GM23338 (cell line): Measurements from ENCODE around the gene ZMYND12.

Experiments
- CREB1 ChIP-seq: fragments of 250-450 bp; sonication (Bioruptor Pico); IDR thresholded peaks from 2 replicates; pipeline ENCODE4 v1.5.0; 2020; ENCODE audit warnings: low read depth, mild to moderate bottlenecking, moderate library complexity
- ETS1 ChIP-seq: IDR thresholded peaks from 2 replicates; pipeline ENCODE4 v1.6.1; 2016; ENCODE audit warnings: antibody characterized with exemption
- EZH2 ChIP-seq: fragments of 200-600 bp; sonication (generic); IDR thresholded peaks from one replicate; pipeline ENCODE4 v1.8.0; 2017; ENCODE audit warnings: antibody characterized with exemption, mild to moderate bottlenecking, low read depth; ENCODE audit not compliant: unreplicated experiment
- EZH2phosphoT487 ChIP-seq: fragments of 200-600 bp; sonication (generic); IDR thresholded peaks from one replicate; pipeline ENCODE4 v1.8.1; 2018; ENCODE audit warnings: antibody characterized with exemption; ENCODE audit not compliant: unreplicated experiment
- JUNB ChIP-seq: IDR thresholded peaks from one replicate; pipeline ENCODE4 v1.6.1; 2016; ENCODE audit warnings: antibody characterized with exemption; ENCODE audit not compliant: unreplicated experiment
- POLR2AphosphoS5 ChIP-seq: IDR thresholded peaks from 2 replicates; pipeline ENCODE4 v1.6.1; 2016; ENCODE audit warnings: antibody characterized with exemption, low read depth
- ZNF114 ChIP-seq: fragments of 250-450 bp; sonication (Bioruptor Pico); IDR thresholded peaks from 2 replicates; pipeline ENCODE4 v1.5.0; 2020; ENCODE audit warnings: mild to moderate bottlenecking, moderate library complexity
- ZNF331 ChIP-seq: fragments of 250-450 bp; sonication (Bioruptor Pico); IDR thresholded peaks from 2 replicates; pipeline ENCODE4 v1.5.0; 2020; ENCODE audit warnings: low read depth, mild to moderate bottlenecking, moderate library complexity
- TF ChIP-seq, protein P1 (sequence below), 2 experiments: fragments of 200-600 bp in 1 of 2; sonication (generic) in 1 of 2; conservative IDR thresholded peaks; 2 replicates each; pipeline versions ENCODE4 v1.5.1 to v1.6.1; 2016 to 2017; ENCODE audit warnings: antibody characterized with exemption in 2 of 2, low read depth in 2 of 2, mild to moderate bottlenecking in 2 of 2, moderate library complexity in 1 of 2
- TF ChIP-seq, protein P2 (sequence below): IDR thresholded peaks from one replicate; pipeline ENCODE4 v1.6.1; 2018; ENCODE audit warnings: antibody characterized with exemption; ENCODE audit not compliant: unreplicated experiment

DNA sequence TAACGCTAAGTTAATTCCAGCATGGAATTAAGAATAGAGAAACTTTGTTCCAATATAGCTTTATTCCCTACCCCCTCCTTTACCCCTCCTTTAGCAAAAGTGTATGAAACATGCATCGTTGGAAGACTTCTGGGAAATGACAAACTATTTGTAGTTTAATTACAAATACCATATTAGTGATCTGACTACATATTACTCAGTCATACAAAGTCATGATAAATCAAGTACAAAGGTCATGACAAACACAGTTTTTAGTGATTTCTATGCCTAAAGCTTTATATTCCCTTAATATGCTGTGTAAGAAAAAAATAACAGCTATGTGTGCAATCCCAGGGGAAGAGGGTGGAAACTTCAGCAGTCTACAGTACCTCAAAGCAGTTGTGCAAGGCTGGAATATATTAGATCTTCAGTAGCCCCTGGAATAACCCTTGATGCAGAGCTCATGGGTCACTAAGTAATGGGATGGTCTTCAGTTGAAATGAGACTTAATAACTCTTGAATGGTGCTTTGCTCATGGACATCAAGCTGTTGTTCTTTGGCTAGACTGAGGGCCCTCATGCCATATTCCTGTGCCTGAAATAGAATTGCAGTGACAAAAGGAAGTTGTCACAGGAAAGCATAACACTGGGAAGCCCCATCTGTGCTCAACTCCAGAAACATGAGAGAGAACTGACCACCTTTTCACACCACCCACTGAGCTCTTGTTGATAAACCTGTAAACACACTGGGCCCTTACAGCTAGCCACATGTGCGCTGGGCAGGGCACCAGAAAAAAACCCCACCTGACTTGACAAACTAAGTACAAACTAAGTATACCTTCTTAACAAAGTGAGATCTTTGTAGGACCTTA is 25.3 kb downstream of the ZMYND12 start:
- TF ChIP-seq, protein P1, sequence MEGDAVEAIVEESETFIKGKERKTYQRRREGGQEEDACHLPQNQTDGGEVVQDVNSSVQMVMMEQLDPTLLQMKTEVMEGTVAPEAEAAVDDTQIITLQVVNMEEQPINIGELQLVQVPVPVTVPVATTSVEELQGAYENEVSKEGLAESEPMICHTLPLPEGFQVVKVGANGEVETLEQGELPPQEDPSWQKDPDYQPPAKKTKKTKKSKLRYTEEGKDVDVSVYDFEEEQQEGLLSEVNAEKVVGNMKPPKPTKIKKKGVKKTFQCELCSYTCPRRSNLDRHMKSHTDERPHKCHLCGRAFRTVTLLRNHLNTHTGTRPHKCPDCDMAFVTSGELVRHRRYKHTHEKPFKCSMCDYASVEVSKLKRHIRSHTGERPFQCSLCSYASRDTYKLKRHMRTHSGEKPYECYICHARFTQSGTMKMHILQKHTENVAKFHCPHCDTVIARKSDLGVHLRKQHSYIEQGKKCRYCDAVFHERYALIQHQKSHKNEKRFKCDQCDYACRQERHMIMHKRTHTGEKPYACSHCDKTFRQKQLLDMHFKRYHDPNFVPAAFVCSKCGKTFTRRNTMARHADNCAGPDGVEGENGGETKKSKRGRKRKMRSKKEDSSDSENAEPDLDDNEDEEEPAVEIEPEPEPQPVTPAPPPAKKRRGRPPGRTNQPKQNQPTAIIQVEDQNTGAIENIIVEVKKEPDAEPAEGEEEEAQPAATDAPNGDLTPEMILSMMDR (conservative IDR thresholded peaks at IDR 0.05; ENCODE audit: low read depth in 2 of 2), result no peak
- TF ChIP-seq ETS1 (no peak), POLR2AphosphoS5 (no peak), EZH2 (no peak), CREB1 (CRISPR knock-in tag) (no peak), EZH2phosphoT487 (no peak), ZNF114 (CRISPR knock-in tag) (no peak), ZNF331 (CRISPR knock-in tag) (no peak), JUNB (no peak)
- TF ChIP-seq, protein P2, sequence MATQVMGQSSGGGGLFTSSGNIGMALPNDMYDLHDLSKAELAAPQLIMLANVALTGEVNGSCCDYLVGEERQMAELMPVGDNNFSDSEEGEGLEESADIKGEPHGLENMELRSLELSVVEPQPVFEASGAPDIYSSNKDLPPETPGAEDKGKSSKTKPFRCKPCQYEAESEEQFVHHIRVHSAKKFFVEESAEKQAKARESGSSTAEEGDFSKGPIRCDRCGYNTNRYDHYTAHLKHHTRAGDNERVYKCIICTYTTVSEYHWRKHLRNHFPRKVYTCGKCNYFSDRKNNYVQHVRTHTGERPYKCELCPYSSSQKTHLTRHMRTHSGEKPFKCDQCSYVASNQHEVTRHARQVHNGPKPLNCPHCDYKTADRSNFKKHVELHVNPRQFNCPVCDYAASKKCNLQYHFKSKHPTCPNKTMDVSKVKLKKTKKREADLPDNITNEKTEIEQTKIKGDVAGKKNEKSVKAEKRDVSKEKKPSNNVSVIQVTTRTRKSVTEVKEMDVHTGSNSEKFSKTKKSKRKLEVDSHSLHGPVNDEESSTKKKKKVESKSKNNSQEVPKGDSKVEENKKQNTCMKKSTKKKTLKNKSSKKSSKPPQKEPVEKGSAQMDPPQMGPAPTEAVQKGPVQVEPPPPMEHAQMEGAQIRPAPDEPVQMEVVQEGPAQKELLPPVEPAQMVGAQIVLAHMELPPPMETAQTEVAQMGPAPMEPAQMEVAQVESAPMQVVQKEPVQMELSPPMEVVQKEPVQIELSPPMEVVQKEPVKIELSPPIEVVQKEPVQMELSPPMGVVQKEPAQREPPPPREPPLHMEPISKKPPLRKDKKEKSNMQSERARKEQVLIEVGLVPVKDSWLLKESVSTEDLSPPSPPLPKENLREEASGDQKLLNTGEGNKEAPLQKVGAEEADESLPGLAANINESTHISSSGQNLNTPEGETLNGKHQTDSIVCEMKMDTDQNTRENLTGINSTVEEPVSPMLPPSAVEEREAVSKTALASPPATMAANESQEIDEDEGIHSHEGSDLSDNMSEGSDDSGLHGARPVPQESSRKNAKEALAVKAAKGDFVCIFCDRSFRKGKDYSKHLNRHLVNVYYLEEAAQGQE, result no peak
